Neural cell (in vitro differentiated cells): ENCODE results near the gene SELENON.

Experiments
- CTCF ChIP-seq: fragments of 450-650 bp; IDR thresholded peaks from 2 replicates; pipeline ENCODE4 v1.5.1; 2014; ENCODE audit warnings: antibody characterized with exemption, mild to moderate bottlenecking, moderate library complexity; ENCODE audit not compliant: poor library complexity, severe bottlenecking
- EP300 ChIP-seq: fragments of 450-650 bp; conservative IDR thresholded peaks from 2 replicates; pipeline ENCODE4 v1.6.1; 2014; ENCODE audit warnings: antibody characterized with exemption, mild to moderate bottlenecking, moderate library complexity; ENCODE audit not compliant: poor library complexity, severe bottlenecking
- POLR2AphosphoS5 ChIP-seq: IDR thresholded peaks from 2 replicates; pipeline ENCODE4 v1.6.1; 2012
- RAD21 ChIP-seq: fragments of 450-650 bp; conservative IDR thresholded peaks from 2 replicates; pipeline ENCODE4 v1.6.1; 2014; ENCODE audit warnings: antibody characterized with exemption, mild to moderate bottlenecking, moderate library complexity
- TAF1 ChIP-seq: IDR thresholded peaks from 2 replicates; pipeline ENCODE4 v1.6.1; 2012; ENCODE audit warnings: low read depth

GRCh38 chr1:25848531-25848930 lies 48.5 kb downstream of the SELENON start:
- no peak for TF ChIP-seq CTCF
- TF ChIP-seq POLR2AphosphoS5 = no peak
- no peak for TF ChIP-seq TAF1
- TF ChIP-seq RAD21 = no peak
- no peak for TF ChIP-seq EP300
